Measurements from ENCODE around the gene PPP2R5C. TPM values are rescaled to one million over a fixed set of nuclear protein-coding genes. Genes with fewer than 3 reads are reported as not detected.

PPP2R5C gene
- total RNA-seq, 1 donor from 2014 or later: 106 TPM

GRCh38 chr14:101815994-101816393 lies 54.5 kb downstream of the PPP2R5C start:
- ATAC-seq: no peak

- no peak for ATAC-seq
Measured at GRCh38 chr14:101817501-101818001, 56.0 kb downstream of the PPP2R5C start.

- ATAC-seq: no peak
Measured at GRCh38 chr14:101819251-101819990, 57.9 kb downstream of the PPP2R5C start.

- no peak for ATAC-seq
Measured at GRCh38 chr14:101820283-101820798, 58.8 kb downstream of the PPP2R5C start.

GRCh38 chr14:101821528-101821927 lies 60.0 kb downstream of the PPP2R5C start:
- no peak for ATAC-seq

GRCh38 chr14:101823066-101823465 lies 61.6 kb downstream of the PPP2R5C start:
- ATAC-seq: no peak

- peak; percentile 45 for ATAC-seq
Measured at GRCh38 chr14:101823511-101824120, 62.1 kb downstream of the PPP2R5C start.

GRCh38 chr14:101824339-101824727 lies 62.8 kb downstream of the PPP2R5C start:
- peak; percentile 15 for ATAC-seq

GRCh38 chr14:101825797-101826196 lies 64.3 kb downstream of the PPP2R5C start:
- no peak for ATAC-seq

GRCh38 chr14:101826351-101826750 lies 64.8 kb downstream of the PPP2R5C start:
- ATAC-seq: no peak

GRCh38 chr14:101827286-101827685 lies 65.8 kb downstream of the PPP2R5C start:
- ATAC-seq: no peak

- ATAC-seq: no peak
Measured at GRCh38 chr14:101828046-101828445, 66.5 kb downstream of the PPP2R5C start.

GRCh38 chr14:101830271-101830670 lies 68.8 kb downstream of the PPP2R5C start:
- no peak for ATAC-seq

- ATAC-seq: no peak
Measured at GRCh38 chr14:101833045-101833444, 71.5 kb downstream of the PPP2R5C start.

- ATAC-seq: no peak
Measured at GRCh38 chr14:101834397-101834796, 72.9 kb downstream of the PPP2R5C start.

GRCh38 chr14:101834800-101835547 lies 73.5 kb downstream of the PPP2R5C start:
- peak; percentile 65 for ATAC-seq

- peak; percentile 21 for ATAC-seq
Measured at GRCh38 chr14:101835566-101835965, 74.1 kb downstream of the PPP2R5C start.

- ATAC-seq: no peak
Measured at GRCh38 chr14:101836135-101836534, 74.6 kb downstream of the PPP2R5C start.

GRCh38 chr14:101838476-101838875 lies 77.0 kb downstream of the PPP2R5C start:
- no peak for ATAC-seq

- no peak for ATAC-seq
Measured at GRCh38 chr14:101839236-101839635, 77.7 kb downstream of the PPP2R5C start.

GRCh38 chr14:101839661-101840060 lies 78.2 kb downstream of the PPP2R5C start:
- ATAC-seq: no peak

GRCh38 chr14:101840649-101841369 lies 79.3 kb downstream of the PPP2R5C start:
- ATAC-seq: no peak
